IMR-90 (cell line): ENCODE results near the gene KCNT1. TPM values are rescaled to one million over a fixed set of nuclear protein-coding genes. Genes with fewer than 3 reads are reported as not detected.

ENCODE experiments used
- ATAC-seq: fragments of 200-7000 bp; cut with Tn5 transposase; 2 replicates; pipeline ENCODE4 v1.9.1; 2020; ENCODE audit warnings: low read depth, mild to moderate bottlenecking, moderate library complexity
- BruUV-seq: library from RNA; stranded (reverse); fragments of 400-500 nt; replicated peaks from 2 replicates; lab custom pipeline; 2021; lab: Mats Ljungman, UMichigan
- CTCF ChIA-PET: fragments of 300-600 bp; formaldehyde crosslinking; extraction: SDS; loops from one replicate; lab custom pipeline; 2021; ENCODE audit warnings: antibody characterized with exemption; lab: Yijun Ruan, JAX
- POLR2A ChIA-PET: fragments of 300-600 bp; sonication (Branson Sonifier 250); formaldehyde crosslinking; loops from one replicate; lab custom pipeline; 2022; ENCODE audit warnings: antibody characterized with exemption; ENCODE audit not compliant: unreplicated experiment; lab: Charles Lee
- DNase-seq: peaks from one replicate; pipeline ENCODE4 v3.0.0; 2013
- H2AFZ ChIP-seq: replicated peaks from 2 replicates; pipeline ENCODE3; 2013; ENCODE audit warnings: low read length, mild to moderate bottlenecking; ENCODE audit not compliant: poor library complexity
- H2AK5ac ChIP-seq: 2 replicates; pipeline ENCODE4 v1.6.1; 2013; ENCODE audit warnings: low read depth, low read length, inconsistent platforms
- H2AK9ac ChIP-seq: replicated peaks from 2 replicates; pipeline ENCODE3; 2013; ENCODE audit warnings: mild to moderate bottlenecking, low read depth, low read length, moderate library complexity; ENCODE audit not compliant: poor library complexity
- H2BK120ac ChIP-seq: 2 replicates; pipeline ENCODE4 v1.6.1; 2013; ENCODE audit warnings: low read depth, low read length, inconsistent platforms
- H2BK15ac ChIP-seq: 3 replicates; pipeline ENCODE4 v1.6.1; 2013; ENCODE audit warnings: low read depth, low read length, inconsistent platforms
- H2BK20ac ChIP-seq: 2 replicates; pipeline ENCODE4 v1.6.1; 2013; ENCODE audit warnings: low read depth, mild to moderate bottlenecking, inconsistent platforms, low read length, moderate library complexity
- H2BK5ac ChIP-seq: 2 replicates; pipeline ENCODE4 v1.6.1; 2013; ENCODE audit warnings: mild to moderate bottlenecking, low read depth, low read length, inconsistent platforms; ENCODE audit not compliant: poor library complexity, severe bottlenecking
- H3K14ac ChIP-seq: replicated peaks from 2 replicates; pipeline ENCODE4 v1.6.1; 2013; ENCODE audit warnings: low read depth, low read length, inconsistent platforms
- H3K18ac ChIP-seq: 2 replicates; pipeline ENCODE4 v1.6.1; 2013; ENCODE audit warnings: low read depth, low read length, control low read depth
- H3K23ac ChIP-seq: 2 replicates; pipeline ENCODE4 v1.6.1; 2013; ENCODE audit warnings: low read depth, low read length, inconsistent platforms
- H3K27ac ChIP-seq: 2 replicates; pipeline ENCODE4 v1.5.1; 2013; ENCODE audit warnings: mild to moderate bottlenecking, control low read depth, low read length; ENCODE audit not compliant: insufficient read depth
- H3K27me3 ChIP-seq: 2 replicates; pipeline ENCODE4 v1.6.1; 2013; ENCODE audit warnings: low read length; ENCODE audit not compliant: control insufficient read depth, insufficient read depth
- H3K36me3 ChIP-seq: 2 replicates; pipeline ENCODE4 v1.6.1; 2013; ENCODE audit warnings: low read length, mixed read lengths; ENCODE audit not compliant: control insufficient read depth, insufficient read depth
- H3K4ac ChIP-seq: 2 replicates; pipeline ENCODE4 v1.6.1; 2013; ENCODE audit warnings: low read depth, low read length, inconsistent platforms
- H3K4me1 ChIP-seq: 2 replicates; pipeline ENCODE4 v1.6.1; 2013; ENCODE audit warnings: low read length, mixed read lengths; ENCODE audit not compliant: control insufficient read depth, insufficient read depth
- H3K4me2 ChIP-seq: 2 replicates; pipeline ENCODE4 v1.6.1; 2013; ENCODE audit warnings: low read depth, mild to moderate bottlenecking, control low read depth, low read length, moderate library complexity
- H3K4me3 ChIP-seq: 2 replicates; pipeline ENCODE4 v1.5.1; 2013; ENCODE audit warnings: low read depth, mild to moderate bottlenecking, control low read depth, low read length, moderate library complexity; ENCODE audit not compliant: insufficient read depth
- H3K56ac ChIP-seq: 2 replicates; pipeline ENCODE4 v1.6.1; 2013; ENCODE audit warnings: low read length, inconsistent platforms; ENCODE audit not compliant: insufficient read depth; ENCODE audit errors: extremely low read depth
- H3K79me1 ChIP-seq, 2 experiments: 2 replicates each; pipeline ENCODE4 v1.6.1; 2013; ENCODE audit warnings: low read length in 2 of 2, inconsistent platforms in 1 of 2, low read depth in 1 of 2
- H3K9ac ChIP-seq: 2 replicates; pipeline ENCODE4 v1.6.1; 2013; ENCODE audit warnings: low read depth, low read length, control low read depth
- H3K9me1 ChIP-seq: 2 replicates; pipeline ENCODE4 v1.6.1; 2013; ENCODE audit warnings: low read length, inconsistent platforms; ENCODE audit not compliant: insufficient read depth
- H3K9me3 ChIP-seq: 2 replicates; pipeline ENCODE4 v1.6.1; 2013; ENCODE audit warnings: low read length; ENCODE audit not compliant: control insufficient read depth, insufficient read depth
- H4K20me1 ChIP-seq: 2 replicates; pipeline ENCODE4 v1.6.1; 2013; ENCODE audit warnings: low read length, inconsistent platforms; ENCODE audit not compliant: insufficient read depth
- H4K5ac ChIP-seq: 2 replicates; pipeline ENCODE4 v1.6.1; 2013; ENCODE audit warnings: mild to moderate bottlenecking, low read depth, low read length, control low read depth
- H4K8ac ChIP-seq, 2 experiments: 2 replicates each; pipeline ENCODE4 v1.6.1; 2013; ENCODE audit warnings: low read depth in 2 of 2, low read length in 2 of 2, control low read depth in 1 of 2, inconsistent platforms in 1 of 2
- H4K91ac ChIP-seq: 2 replicates; pipeline ENCODE4 v1.6.1; 2013; ENCODE audit warnings: low read depth, low read length, inconsistent platforms; ENCODE audit not compliant: insufficient read depth
- CEBPB ChIP-seq: IDR thresholded peaks from 2 replicates; pipeline ENCODE4 v1.6.1; 2012; ENCODE audit warnings: low read depth, low read length, improper control_type of control experiment
- CHD1 ChIP-seq: IDR thresholded peaks from 2 replicates; pipeline ENCODE4 v1.6.1; 2012; ENCODE audit warnings: low read depth, low read length, improper control_type of control experiment
- MAFK ChIP-seq: IDR thresholded peaks from 2 replicates; pipeline ENCODE4 v1.6.1; 2012; ENCODE audit warnings: low read depth, low read length, improper control_type of control experiment
- MXI1 ChIP-seq: IDR thresholded peaks from 2 replicates; pipeline ENCODE4 v1.6.1; 2012; ENCODE audit warnings: low read depth, mild to moderate bottlenecking, low read length, moderate library complexity, borderline replicate concordance
- RCOR1 ChIP-seq: IDR thresholded peaks from 2 replicates; pipeline ENCODE4 v1.6.1; 2012; ENCODE audit warnings: mild to moderate bottlenecking, low read length, improper control_type of control experiment; ENCODE audit not compliant: insufficient replicate concordance
- WGBS, 2 experiments: methylation state at CpG; one replicate each; pipeline versions ENCODE4 v1.1.5 to v1.1.7; 2013; ENCODE audit warnings: missing lambda C conversion rate in 2 of 2; ENCODE audit not compliant: insufficient read length in 1 of 2; ENCODE audit errors: extremely low coverage in 2 of 2; 5-methylcytosine and 5-hydroxymethylcytosine counted together
- dilution Hi-C: fragments of 300-500 bp; cut with HindIII; formaldehyde crosslinking; loops from one replicate; pipeline ENCODE4 v1.14.3; 2018; ENCODE audit warnings: low sequenced_read_pairs; ENCODE audit not compliant: unreplicated experiment
- in situ Hi-C: fragments of 300-500 bp; cut with MboI; formaldehyde crosslinking; loops from 3 replicates; pipeline ENCODE4 v1.14.3; 2019; ENCODE audit warnings: low sequenced_read_pairs, inconsistent platforms, mixed read lengths
- intact Hi-C: fragments of 100-400 bp; cut with micrococcal nuclease; formaldehyde crosslinking; loops from 2 replicates; pipeline ENCODE4 v1.10.0; 2022
- polyA plus RNA-seq, 3 experiments: library from polyadenylated mRNA; depleted of rRNA; stranded (reverse); fragments of >200 nt; gene quantifications; 2 replicates each; pipeline ENCODE4 v1.2.3, GENCODE V29; 2012; ENCODE audit warnings: low replicate concordance in 1 of 3
- total RNA-seq: library from RNA; depleted of rRNA; stranded (reverse); fragments of >200 nt; gene quantifications from 2 replicates; pipeline ENCODE4 v1.2.3, GENCODE V29; 2012
- TF ChIP-seq, protein P1 (sequence below): conservative IDR thresholded peaks from 2 replicates; pipeline ENCODE4 v1.5.1; 2012; ENCODE audit warnings: mild to moderate bottlenecking, low read depth, low read length, improper control_type of control experiment

Gene KCNT1
- total and polyA plus RNA-seq, 2 of the 4 experiments (the other 2 are of a cell fraction) = not detected

DNA sequence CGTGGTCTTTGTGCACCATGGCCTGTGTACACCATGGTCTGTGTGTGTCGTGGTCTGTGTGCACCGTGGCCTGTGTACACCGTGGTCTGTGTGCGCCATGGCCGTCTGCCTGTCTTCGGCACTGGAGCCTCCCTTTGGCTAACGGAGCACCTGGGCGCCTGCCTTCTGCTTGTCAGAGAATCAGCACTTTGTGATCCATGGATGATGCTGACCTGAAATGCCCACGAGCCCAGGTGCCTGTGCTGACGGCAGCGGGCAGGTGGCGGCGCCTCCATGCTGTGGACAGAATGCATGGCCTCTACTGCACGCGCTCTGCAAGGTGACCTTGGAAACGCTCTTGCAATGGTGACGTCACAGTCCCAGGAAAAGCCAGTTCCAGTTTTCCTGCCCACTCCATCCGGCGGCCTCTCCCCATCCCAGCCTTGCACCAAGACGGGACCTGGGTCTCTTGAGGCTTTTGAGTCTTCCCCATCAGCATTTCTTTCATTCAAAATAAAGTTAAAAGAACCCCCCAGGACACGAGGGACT is 24.3 kb upstream of the KCNT1 start:
- no peak overlapping the region for H3K27ac ChIP-seq
- no peak overlapping the region for H2AFZ ChIP-seq
- H4K5ac ChIP-seq = no peak overlapping the region
- no peak overlapping the region for H2BK5ac ChIP-seq
- no TSS peak for BruUV-seq
- H3K4me1 ChIP-seq = no peaks in the 10 kb centered on the region
- no peak overlapping the region for H4K91ac ChIP-seq
- in situ Hi-C loops (no loop called here), dilution Hi-C loops (no loop called here), intact Hi-C loops (no loop called here)
- no peaks in the 10 kb centered on the region for H3K9me3 ChIP-seq
- DNase-seq (no peak), ATAC-seq (no peak)
- H3K9ac ChIP-seq = no peak overlapping the region
- H3K4ac ChIP-seq = no peak overlapping the region
- 73% methylated on average over 14 of the region's 22 CpGs; no CpG with 5 or more reads in 1 of the 2 experiments for WGBS, 2 experiments
- no peaks in the 10 kb centered on the region for H3K9me1 ChIP-seq
- no peak overlapping the region for H3K56ac ChIP-seq
- H3K79me1 ChIP-seq = no peaks in the 10 kb centered on the region
- no peak overlapping the region for H3K4me3 ChIP-seq
- no peaks in the 10 kb centered on the region for H3K36me3 ChIP-seq
- H3K4me2 ChIP-seq = no peak overlapping the region
- ChIA-PET POLR2A (no interaction called here), CTCF (no interaction called here)
- H4K20me1 ChIP-seq = no peaks in the 10 kb centered on the region
- no peak overlapping the region for H3K14ac ChIP-seq
- no peak overlapping the region for H2AK9ac ChIP-seq
- no peak overlapping the region for H2AK5ac ChIP-seq
- H2BK15ac ChIP-seq = no peak overlapping the region
- no peak overlapping the region for H2BK120ac ChIP-seq
- no peaks in the 10 kb centered on the region; the same call in 1 of the 2 replicates for H3K27me3 ChIP-seq
- H4K8ac ChIP-seq = no peak overlapping the region
- H3K23ac ChIP-seq = no peak overlapping the region
- no peak overlapping the region for H3K18ac ChIP-seq
- no peak overlapping the region for H2BK20ac ChIP-seq
- TF ChIP-seq MAFK = no peak
- no peak for TF ChIP-seq RCOR1
- no peak for TF ChIP-seq MXI1
- TF ChIP-seq, protein P1, sequence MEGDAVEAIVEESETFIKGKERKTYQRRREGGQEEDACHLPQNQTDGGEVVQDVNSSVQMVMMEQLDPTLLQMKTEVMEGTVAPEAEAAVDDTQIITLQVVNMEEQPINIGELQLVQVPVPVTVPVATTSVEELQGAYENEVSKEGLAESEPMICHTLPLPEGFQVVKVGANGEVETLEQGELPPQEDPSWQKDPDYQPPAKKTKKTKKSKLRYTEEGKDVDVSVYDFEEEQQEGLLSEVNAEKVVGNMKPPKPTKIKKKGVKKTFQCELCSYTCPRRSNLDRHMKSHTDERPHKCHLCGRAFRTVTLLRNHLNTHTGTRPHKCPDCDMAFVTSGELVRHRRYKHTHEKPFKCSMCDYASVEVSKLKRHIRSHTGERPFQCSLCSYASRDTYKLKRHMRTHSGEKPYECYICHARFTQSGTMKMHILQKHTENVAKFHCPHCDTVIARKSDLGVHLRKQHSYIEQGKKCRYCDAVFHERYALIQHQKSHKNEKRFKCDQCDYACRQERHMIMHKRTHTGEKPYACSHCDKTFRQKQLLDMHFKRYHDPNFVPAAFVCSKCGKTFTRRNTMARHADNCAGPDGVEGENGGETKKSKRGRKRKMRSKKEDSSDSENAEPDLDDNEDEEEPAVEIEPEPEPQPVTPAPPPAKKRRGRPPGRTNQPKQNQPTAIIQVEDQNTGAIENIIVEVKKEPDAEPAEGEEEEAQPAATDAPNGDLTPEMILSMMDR = no peak
- no peak for TF ChIP-seq CHD1
- TF ChIP-seq CEBPB = no peak
